Karpas-422 (cell line): ENCODE measurements around the gene CDC23. TPM values are rescaled to one million over a fixed set of nuclear protein-coding genes. Genes with fewer than 3 reads are reported as not detected.

ENCODE experiments used
- DNase-seq: peaks from one replicate; pipeline ENCODE4 v3.0.0-alpha.2; 2015
- H2AFZ ChIP-seq: fragments of 200-600 bp; sonication (generic); 2 replicates; pipeline ENCODE4 v1.6.1; 2014; ENCODE audit warnings: antibody characterized with exemption, low read length, mixed read lengths
- H3K27ac ChIP-seq: fragments of 200-600 bp; sonication (generic); 2 replicates; pipeline ENCODE4 v1.5.1; 2014; ENCODE audit warnings: mild to moderate bottlenecking, low read length, moderate library complexity
- H3K27me3 ChIP-seq: fragments of 200-600 bp; sonication (generic); 2 replicates; pipeline ENCODE4 v1.6.1; 2014; ENCODE audit warnings: low read length, mixed read lengths
- H3K36me3 ChIP-seq: fragments of 200-600 bp; sonication (generic); 2 replicates; pipeline ENCODE4 v1.6.1; 2014; ENCODE audit warnings: low read length, mixed read lengths; ENCODE audit not compliant: insufficient read depth
- H3K4me1 ChIP-seq: fragments of 200-600 bp; sonication (generic); 2 replicates; pipeline ENCODE4 v1.6.1; 2014; ENCODE audit warnings: mild to moderate bottlenecking, low read length, mixed read lengths
- H3K4me2 ChIP-seq: fragments of 200-600 bp; sonication (generic); 2 replicates; pipeline ENCODE4 v1.6.1; 2014; ENCODE audit warnings: low read length, low read depth, mild to moderate bottlenecking; ENCODE audit not compliant: poor library complexity, severe bottlenecking
- H3K4me3 ChIP-seq: fragments of 200-600 bp; sonication (generic); 2 replicates; pipeline ENCODE4 v1.5.1; 2014; ENCODE audit warnings: mild to moderate bottlenecking, antibody characterized with exemption, low read length, mixed read lengths
- H3K79me2 ChIP-seq: fragments of 200-600 bp; sonication (generic); 2 replicates; pipeline ENCODE4 v1.6.1; 2014; ENCODE audit warnings: mild to moderate bottlenecking, low read length, mixed read lengths
- H3K9ac ChIP-seq: fragments of 200-600 bp; sonication (generic); 2 replicates; pipeline ENCODE4 v1.6.0; 2014; ENCODE audit warnings: low read length
- H3K9me2 ChIP-seq: fragments of 200-600 bp; sonication (generic), shearing (Covaris generic); replicated peaks from 2 replicates; pipeline ENCODE4 v1.6.0; 2014; ENCODE audit warnings: mild to moderate bottlenecking, low read length, moderate library complexity; ENCODE audit not compliant: insufficient read depth
- H3K9me3 ChIP-seq: fragments of 300-700, 200-600 bp; sonication (generic); 2 replicates; pipeline ENCODE4 v1.6.1; 2014; ENCODE audit warnings: low read length, mixed read lengths
- H4K20me1 ChIP-seq: fragments of 200-600 bp; sonication (generic); 2 replicates; pipeline ENCODE4 v1.6.1; 2014; ENCODE audit warnings: mild to moderate bottlenecking, antibody characterized with exemption, low read length, low read depth; ENCODE audit not compliant: insufficient read depth
- total RNA-seq: library from RNA; depleted of rRNA; stranded (reverse); fragments of >200 nt; shearing (Covaris generic); gene quantifications from 2 replicates; pipeline ENCODE4 v1.2.3, GENCODE V29; 2014; ENCODE audit warnings: low replicate concordance

CDC23 gene
- total RNA-seq, 1 experiment from 2014 or later: 24.0 TPM

DNA sequence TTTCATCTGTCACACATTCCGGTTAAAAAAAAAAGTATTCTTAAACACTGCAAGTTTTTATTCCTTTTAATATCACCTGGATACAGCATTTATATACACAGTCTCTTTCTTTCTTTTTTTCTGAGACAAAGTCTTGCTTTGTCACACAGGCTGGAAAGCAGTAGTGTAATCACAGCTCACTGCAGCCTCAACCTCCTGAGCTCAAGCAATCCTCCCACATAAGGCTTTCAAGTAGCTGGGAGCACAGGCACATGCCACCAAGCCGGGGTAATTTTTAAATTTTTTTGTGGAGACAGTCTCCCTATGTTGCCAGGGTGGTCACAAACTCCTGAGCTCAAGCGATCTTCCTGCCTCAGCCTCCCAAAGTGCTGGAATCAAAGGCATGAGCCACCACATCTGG lies 20.3 kb downstream of the CDC23 start:
- DNase-seq: no peak
- no peak overlapping the region for H3K9ac ChIP-seq
- no peak overlapping the region for H3K4me2 ChIP-seq

DNA sequence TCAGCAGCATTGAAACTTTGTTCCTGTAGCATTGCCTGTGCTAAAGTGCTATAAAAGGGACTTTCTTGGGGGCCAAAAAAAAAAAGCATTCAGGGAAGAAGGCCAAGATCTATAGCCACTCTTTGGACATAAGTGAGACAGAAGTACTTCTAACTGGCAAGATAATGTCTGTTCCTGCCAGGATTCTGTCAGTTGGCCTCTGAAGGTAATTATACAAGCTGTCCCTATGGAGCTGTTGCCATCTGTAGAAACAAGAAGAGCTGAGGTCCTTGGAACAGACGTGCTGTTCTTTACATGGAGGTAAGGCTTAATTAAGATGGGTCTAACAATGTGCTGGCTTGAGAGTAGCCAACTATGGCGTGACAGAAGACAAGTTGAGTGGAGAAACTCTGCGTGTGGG lies 24.5 kb downstream of the CDC23 start:
- H3K4me1 ChIP-seq: no peaks in the 10 kb centered on the region
- H3K27ac ChIP-seq: no peak overlapping the region
- H3K79me2 ChIP-seq: no peaks in the 10 kb centered on the region
- H3K4me2 ChIP-seq: no peak overlapping the region
- H3K9me3 ChIP-seq: no peaks in the 10 kb centered on the region
- no peak overlapping the region for H3K9ac ChIP-seq
- no peaks in the 10 kb centered on the region for H3K9me2 ChIP-seq
- H3K36me3 ChIP-seq: peaks cover 58% of the 10 kb centered on the region
- no peaks in the 10 kb centered on the region for H4K20me1 ChIP-seq
- H3K27me3 ChIP-seq: no peaks in the 10 kb centered on the region
- no peak overlapping the region for H2AFZ ChIP-seq
- H3K4me3 ChIP-seq: no peak overlapping the region
- DNase-seq: no peak

More for the DNA sequence above, 20.3 kb downstream of the CDC23 start:
- peaks cover 30% of the 10 kb centered on the region for H3K36me3 ChIP-seq
- no peak overlapping the region for H3K4me3 ChIP-seq
- no peaks in the 10 kb centered on the region for H3K9me3 ChIP-seq
- H3K79me2 ChIP-seq: no peaks in the 10 kb centered on the region
- H3K9me2 ChIP-seq: no peaks in the 10 kb centered on the region
- no peak overlapping the region for H2AFZ ChIP-seq
- H3K27me3 ChIP-seq: no peaks in the 10 kb centered on the region
- no peaks in the 10 kb centered on the region for H3K4me1 ChIP-seq
- no peaks in the 10 kb centered on the region for H4K20me1 ChIP-seq
- no peak overlapping the region for H3K27ac ChIP-seq

DNA sequence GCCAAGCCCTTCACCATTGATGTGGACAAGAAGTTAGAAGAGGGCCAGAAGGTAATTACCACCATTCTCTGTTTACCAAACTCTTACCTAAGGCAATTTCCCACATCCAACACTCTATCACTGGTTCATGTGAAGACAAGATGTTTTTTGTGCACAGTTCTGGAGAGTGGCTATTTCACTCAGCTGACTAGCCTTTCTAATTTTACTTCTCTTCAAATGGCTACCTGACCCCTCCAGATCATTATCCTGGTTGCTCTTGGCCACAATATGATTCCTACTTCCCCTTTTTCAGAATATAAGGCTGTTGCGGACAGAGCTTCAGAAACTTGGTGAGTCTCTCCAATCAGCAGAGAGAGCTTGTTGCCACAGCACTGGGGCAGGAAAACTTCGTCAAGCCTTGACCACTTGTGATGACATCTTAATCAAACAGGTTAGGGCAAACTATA lies 27.1 kb downstream of the CDC23 start:
- Histone ChIP-seq H3K4me3 (no peak overlapping the region), H3K27me3 (no peaks in the 10 kb centered on the region), H3K9me2 (no peaks in the 10 kb centered on the region), H3K4me1 (no peaks in the 10 kb centered on the region), H3K9ac (no peak overlapping the region), H4K20me1 (no peaks in the 10 kb centered on the region), H3K36me3 (peaks cover 77% of the 10 kb centered on the region), H3K4me2 (no peak overlapping the region), H3K9me3 (no peaks in the 10 kb centered on the region), H3K79me2 (peaks cover 6% of the 10 kb centered on the region), H3K27ac (no peak overlapping the region), H2AFZ (no peak overlapping the region)
- DNase-seq: no peak

DNA sequence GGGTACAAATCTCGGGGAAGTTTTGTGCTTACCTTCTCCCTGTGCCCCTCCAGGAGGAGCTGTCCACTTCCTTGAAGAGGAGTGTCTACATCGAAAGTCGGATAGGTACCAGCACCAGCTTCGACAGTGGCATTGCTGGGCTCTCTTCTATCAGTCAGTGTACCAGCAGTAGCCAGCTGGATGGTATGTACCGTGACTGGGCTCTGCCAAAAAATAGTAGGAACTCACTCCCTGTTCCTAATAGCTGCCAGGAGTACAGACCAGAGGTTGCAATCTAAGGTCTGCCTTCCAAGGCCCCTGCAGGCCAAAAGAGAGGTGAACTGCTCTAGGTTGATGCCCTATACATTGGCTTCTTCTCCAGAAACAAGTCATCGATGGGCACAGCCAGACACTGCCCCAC lies 30.3 kb downstream of the CDC23 start:
- DNase-seq: no peak
- Histone ChIP-seq H3K27me3 (no peaks in the 10 kb centered on the region), H3K9me3 (no peaks in the 10 kb centered on the region), H3K9me2 (no peaks in the 10 kb centered on the region), H3K4me3 (no peak overlapping the region), H3K4me1 (peaks cover 9% of the 10 kb centered on the region), H2AFZ (no peak overlapping the region), H3K4me2 (no peak overlapping the region), H4K20me1 (no peaks in the 10 kb centered on the region), H3K9ac (no peak overlapping the region), H3K79me2 (peaks cover 33% of the 10 kb centered on the region), H3K36me3 (peaks cover 64% of the 10 kb centered on the region), H3K27ac (no peak overlapping the region)

DNA sequence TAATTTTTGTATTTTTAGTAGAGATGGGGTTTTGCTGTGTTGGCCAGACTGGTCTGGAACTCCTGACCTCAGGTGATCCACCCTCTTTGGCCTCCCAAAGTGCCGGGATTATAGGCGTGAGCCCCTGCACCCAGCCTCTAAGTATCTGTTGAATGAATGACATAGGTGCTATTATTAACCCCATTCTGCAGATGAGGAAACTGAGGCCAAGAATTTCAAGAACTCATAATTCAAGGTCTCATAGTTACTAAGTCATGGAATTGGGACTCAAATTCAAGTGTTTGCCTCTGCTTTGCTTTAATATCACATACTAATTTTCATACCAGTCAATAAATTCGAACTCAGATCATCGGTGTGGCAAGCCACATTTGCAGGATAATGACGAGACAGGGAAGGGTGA lies 32.3 kb downstream of the CDC23 start:
- Histone ChIP-seq H2AFZ (no peak overlapping the region), H3K9me3 (no peaks in the 10 kb centered on the region), H3K4me1 (peaks cover 16% of the 10 kb centered on the region), H3K4me3 (no peak overlapping the region), H3K79me2 (peaks cover 53% of the 10 kb centered on the region), H3K27ac (no peak overlapping the region), H4K20me1 (no peaks in the 10 kb centered on the region), H3K27me3 (no peaks in the 10 kb centered on the region), H3K9ac (no peak overlapping the region), H3K4me2 (no peak overlapping the region), H3K9me2 (no peaks in the 10 kb centered on the region), H3K36me3 (peaks cover 49% of the 10 kb centered on the region)
- no peak for DNase-seq

DNA sequence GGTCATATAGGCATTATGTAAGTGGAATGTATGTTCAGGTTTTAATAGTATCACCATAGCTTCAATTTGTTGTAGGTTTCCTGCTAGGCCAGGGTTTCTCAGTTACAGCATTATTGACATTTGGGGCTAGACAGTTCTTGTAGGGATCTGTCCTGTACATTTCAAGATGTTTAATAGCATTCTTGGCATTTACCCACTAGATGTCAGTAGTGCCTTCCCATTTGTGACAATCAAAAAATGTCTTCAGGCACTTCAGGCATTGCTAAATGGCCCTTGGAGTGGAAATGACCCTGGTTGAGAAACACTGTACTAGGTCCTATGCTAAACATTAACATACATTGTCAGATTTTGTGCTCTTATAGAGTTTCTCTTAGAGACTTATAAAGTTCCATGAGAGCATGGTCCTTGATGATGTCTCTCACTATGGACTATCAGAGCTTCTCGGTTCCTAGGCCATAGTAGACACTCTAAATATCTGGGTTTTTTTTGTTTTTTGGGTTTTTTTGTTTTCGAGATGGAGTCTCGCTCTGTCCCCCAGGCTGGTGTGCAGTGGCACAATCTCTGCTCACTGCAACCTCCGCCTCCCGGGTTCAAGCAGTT lies 32.8 kb downstream of the CDC23 start:
- peak; percentile 89 for DNase-seq
- Histone ChIP-seq H3K9me2 (no peaks in the 10 kb centered on the region), H4K20me1 (no peaks in the 10 kb centered on the region), H3K4me3 (peak overlapping the region; percentile 92), H3K4me2 (peak overlapping the region; percentile 91), H3K9ac (peak overlapping the region; percentile 91), H3K27ac (peak overlapping the region; percentile 84; the same call in 1 of the 2 replicates), H3K9me3 (no peaks in the 10 kb centered on the region), H3K36me3 (peaks cover 45% of the 10 kb centered on the region), H2AFZ (no peak overlapping the region), H3K27me3 (no peaks in the 10 kb centered on the region), H3K79me2 (peaks cover 57% of the 10 kb centered on the region), H3K4me1 (peaks cover 16% of the 10 kb centered on the region)

DNA sequence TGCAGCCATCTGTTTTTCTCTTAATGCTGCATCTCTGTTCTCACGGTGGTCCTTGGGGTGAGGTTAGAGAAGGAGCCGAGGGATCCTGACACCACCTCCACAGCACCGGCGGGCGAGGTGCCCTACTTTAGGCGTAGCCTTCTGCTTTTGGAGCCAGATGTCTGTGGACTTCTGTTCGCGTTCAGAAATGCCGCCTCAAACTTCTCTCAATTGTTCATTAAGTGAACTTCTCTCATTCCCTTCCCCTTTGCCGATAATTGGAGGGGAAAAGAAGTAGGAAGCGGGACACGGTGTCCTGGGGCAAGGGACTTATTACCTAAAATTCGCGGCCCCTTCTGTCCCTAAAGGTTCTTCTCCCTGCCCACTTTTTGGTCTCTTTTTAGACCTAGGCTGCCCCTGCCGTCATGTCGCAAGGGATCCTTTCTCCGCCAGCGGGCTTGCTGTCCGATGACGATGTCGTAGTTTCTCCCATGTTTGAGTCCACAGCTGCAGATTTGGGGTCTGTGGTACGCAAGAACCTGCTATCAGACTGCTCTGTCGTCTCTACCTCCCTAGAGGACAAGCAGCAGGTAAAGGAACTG lies 33.8 kb downstream of the CDC23 start:
- H2AFZ ChIP-seq: peak overlapping the region; percentile 78

DNA sequence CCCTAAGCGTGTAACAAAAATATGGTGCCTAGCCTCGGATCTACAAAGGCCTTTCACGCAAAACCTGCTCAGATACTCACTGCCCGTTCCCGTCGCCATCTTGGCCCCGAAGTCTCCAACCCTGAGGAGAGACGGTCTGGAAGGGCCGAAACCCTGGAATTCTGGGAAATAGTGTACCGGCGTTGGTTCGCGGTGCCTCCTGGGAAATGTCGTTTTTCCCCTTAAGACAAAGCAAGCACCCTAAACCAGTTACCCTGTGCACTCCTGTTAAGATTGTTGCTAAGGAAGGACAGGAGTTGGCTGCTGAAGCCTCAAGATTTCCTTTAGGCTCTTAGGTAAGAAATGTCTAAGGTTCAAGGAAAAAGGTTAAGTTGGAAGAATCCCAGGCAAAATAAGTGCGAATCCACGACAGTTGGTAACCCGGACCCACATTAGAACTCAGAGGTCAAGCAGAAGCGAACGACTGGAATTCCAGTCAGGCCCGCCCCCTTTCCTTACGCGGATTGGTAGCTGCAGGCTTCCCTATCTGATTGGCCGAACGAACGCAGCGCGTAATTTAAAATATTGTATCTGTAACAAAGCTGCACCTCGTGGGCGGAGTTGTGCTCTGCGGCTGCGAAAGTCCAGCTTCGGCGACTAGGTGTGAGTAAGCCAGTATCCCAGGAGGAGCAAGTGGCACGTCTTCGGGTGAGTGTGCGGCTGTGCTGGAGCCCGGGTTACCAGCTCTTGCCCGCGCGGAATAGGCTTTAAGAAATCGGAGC lies 34.4 kb downstream of the CDC23 start, which contains the start of the genes BRD8 and KIF20A:
Gene BRD8 (minus strand): TSS at position 115 of the 761 bp plus-strand sequence. CDS start 16 bp downstream, at position 99.
Gene KIF20A (plus strand): TSS at position 597 of the 761 bp plus-strand sequence. CDS start 569 bp downstream, outside the sequence.
- Histone ChIP-seq H3K4me1 (peaks cover 16% of the 10 kb centered on the region), H4K20me1 (no peaks in the 10 kb centered on the region), H3K36me3 (peaks cover 34% of the 10 kb centered on the region), H3K4me3 (peak within 1 kb of the TSS; percentile 92), H3K79me2 (peaks cover 66% of the 10 kb centered on the region), H2AFZ (peak within 1 kb of the TSS; percentile 96), H3K9me2 (no peaks in the 10 kb centered on the region), H3K27me3 (no peaks in the 10 kb centered on the region), H3K9me3 (no peaks in the 10 kb centered on the region), H3K9ac (peak within 1 kb of the TSS; percentile 91), H3K4me2 (peak within 1 kb of the TSS; percentile 91), H3K27ac (peak within 1 kb of the TSS; percentile 84)
- DNase-seq: peak; percentile 96

More for the DNA sequence above, 33.8 kb downstream of the CDC23 start:
- H3K27me3 ChIP-seq: no peaks in the 10 kb centered on the region
- peak overlapping the region; percentile 92 for H3K4me3 ChIP-seq
- H3K4me2 ChIP-seq: peak overlapping the region; percentile 91
- peak; percentile 70 for DNase-seq
- H3K9me3 ChIP-seq: no peaks in the 10 kb centered on the region
- no peaks in the 10 kb centered on the region for H4K20me1 ChIP-seq
- peak overlapping the region; percentile 91 for H3K9ac ChIP-seq
- H3K36me3 ChIP-seq: peaks cover 40% of the 10 kb centered on the region
- H3K27ac ChIP-seq: peak overlapping the region; percentile 84
- H3K4me1 ChIP-seq: peaks cover 16% of the 10 kb centered on the region
- H3K9me2 ChIP-seq: no peaks in the 10 kb centered on the region
- peaks cover 63% of the 10 kb centered on the region for H3K79me2 ChIP-seq
